GM12878 (cell line): Measurements from ENCODE around the gene TPD52L2.

Experiments
- ATF7 ChIP-seq: fragments of 450-650 bp; IDR thresholded peaks from 2 replicates; pipeline ENCODE4 v1.6.1; 2016; ENCODE audit warnings: low read depth, mild to moderate bottlenecking
- CHD2 ChIP-seq: IDR thresholded peaks from 2 replicates; pipeline ENCODE4 v1.6.1; 2011; ENCODE audit warnings: low read depth, low read length, improper control_type of control experiment, borderline replicate concordance
- HCFC1 ChIP-seq: fragments of 150-350 bp; IDR thresholded peaks from 2 replicates; pipeline ENCODE4 v1.6.1; 2014; ENCODE audit warnings: low read length
- NFYB ChIP-seq: IDR thresholded peaks from 2 replicates; pipeline ENCODE4 v1.6.1; 2011; ENCODE audit warnings: low read depth, mild to moderate bottlenecking, low read length, improper control_type of control experiment, moderate library complexity; ENCODE audit not compliant: insufficient read depth
- TF ChIP-seq, protein P1 (sequence below), 3 experiments: IDR thresholded peaks in 2 of 3; conservative IDR thresholded peaks in 1 of 3; 2 replicates each; pipeline ENCODE4 v1.5.1; 2011; ENCODE audit warnings: low read depth in 3 of 3, low read length in 3 of 3, mild to moderate bottlenecking in 3 of 3, control low read depth in 2 of 3, moderate library complexity in 2 of 3, inconsistent platforms in 1 of 3, mixed read lengths in 1 of 3; ENCODE audit not compliant: control insufficient read depth in 2 of 3, insufficient read depth in 1 of 3; ENCODE audit errors: extremely low read depth in 1 of 3
- TF ChIP-seq, protein P2 (sequence below): fragments of 450-650 bp; IDR thresholded peaks from 2 replicates; pipeline ENCODE4 v1.6.1; 2017; ENCODE audit warnings: mild to moderate bottlenecking, moderate library complexity

DNA sequence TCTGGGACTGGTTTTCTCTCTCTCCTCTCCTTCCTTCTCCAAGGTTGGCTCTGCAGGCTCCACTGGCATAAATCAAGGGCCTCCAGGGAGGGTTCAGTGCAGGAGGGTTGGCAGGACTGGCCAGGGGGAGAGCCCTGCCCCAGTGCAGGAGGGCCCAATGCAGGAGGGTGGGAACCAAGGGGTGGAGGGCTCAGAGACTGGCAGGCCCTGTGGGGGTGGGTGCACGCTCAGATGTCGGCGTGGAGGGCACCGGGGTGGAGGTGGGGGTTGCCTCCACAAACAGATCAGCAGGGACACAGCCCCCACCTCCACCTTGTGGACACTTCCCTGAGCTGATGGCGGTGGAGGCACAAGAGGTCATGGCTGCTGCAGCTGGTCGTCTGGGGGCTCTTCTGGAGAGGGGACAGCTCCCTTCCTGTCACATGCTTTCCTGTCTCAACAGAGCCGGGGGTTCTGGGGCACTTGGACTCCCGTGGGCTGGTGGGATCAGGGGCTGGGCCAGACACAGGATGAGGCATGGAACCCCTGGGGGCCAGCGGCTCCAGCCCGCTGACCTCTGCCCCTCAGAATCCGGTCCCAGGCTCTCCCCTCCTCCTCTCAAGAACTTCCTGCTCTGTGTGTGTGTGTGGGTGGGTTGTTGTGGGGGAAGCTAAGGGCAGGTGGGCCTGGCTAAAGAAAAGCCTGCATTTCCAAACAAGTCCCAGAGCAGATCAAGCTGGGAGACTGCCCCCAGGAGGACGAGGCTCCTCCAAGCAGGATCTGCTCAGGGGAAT lies 6.5 kb upstream of the TPD52L2 start:
- no peak for TF ChIP-seq NFYB
- 0 out of 2 replicates have a peak, but pooled peaks have one; percentile 46 for TF ChIP-seq CHD2
- TF ChIP-seq, protein P1, sequence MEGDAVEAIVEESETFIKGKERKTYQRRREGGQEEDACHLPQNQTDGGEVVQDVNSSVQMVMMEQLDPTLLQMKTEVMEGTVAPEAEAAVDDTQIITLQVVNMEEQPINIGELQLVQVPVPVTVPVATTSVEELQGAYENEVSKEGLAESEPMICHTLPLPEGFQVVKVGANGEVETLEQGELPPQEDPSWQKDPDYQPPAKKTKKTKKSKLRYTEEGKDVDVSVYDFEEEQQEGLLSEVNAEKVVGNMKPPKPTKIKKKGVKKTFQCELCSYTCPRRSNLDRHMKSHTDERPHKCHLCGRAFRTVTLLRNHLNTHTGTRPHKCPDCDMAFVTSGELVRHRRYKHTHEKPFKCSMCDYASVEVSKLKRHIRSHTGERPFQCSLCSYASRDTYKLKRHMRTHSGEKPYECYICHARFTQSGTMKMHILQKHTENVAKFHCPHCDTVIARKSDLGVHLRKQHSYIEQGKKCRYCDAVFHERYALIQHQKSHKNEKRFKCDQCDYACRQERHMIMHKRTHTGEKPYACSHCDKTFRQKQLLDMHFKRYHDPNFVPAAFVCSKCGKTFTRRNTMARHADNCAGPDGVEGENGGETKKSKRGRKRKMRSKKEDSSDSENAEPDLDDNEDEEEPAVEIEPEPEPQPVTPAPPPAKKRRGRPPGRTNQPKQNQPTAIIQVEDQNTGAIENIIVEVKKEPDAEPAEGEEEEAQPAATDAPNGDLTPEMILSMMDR (IDR thresholded peaks at IDR 0.05 in 2 of 3, conservative IDR thresholded peaks at IDR 0.05 in 1 of 3; ENCODE audit: control insufficient read depth in 2 of 3, extremely low read depth in 1 of 3, insufficient read depth in 1 of 3, low read depth in 3 of 3, low read length in 3 of 3) = peak in 1 of 3 experiments; percentile 20; a peak in 2 of 6 replicates
- no peak for TF ChIP-seq HCFC1
- TF ChIP-seq, protein P2, sequence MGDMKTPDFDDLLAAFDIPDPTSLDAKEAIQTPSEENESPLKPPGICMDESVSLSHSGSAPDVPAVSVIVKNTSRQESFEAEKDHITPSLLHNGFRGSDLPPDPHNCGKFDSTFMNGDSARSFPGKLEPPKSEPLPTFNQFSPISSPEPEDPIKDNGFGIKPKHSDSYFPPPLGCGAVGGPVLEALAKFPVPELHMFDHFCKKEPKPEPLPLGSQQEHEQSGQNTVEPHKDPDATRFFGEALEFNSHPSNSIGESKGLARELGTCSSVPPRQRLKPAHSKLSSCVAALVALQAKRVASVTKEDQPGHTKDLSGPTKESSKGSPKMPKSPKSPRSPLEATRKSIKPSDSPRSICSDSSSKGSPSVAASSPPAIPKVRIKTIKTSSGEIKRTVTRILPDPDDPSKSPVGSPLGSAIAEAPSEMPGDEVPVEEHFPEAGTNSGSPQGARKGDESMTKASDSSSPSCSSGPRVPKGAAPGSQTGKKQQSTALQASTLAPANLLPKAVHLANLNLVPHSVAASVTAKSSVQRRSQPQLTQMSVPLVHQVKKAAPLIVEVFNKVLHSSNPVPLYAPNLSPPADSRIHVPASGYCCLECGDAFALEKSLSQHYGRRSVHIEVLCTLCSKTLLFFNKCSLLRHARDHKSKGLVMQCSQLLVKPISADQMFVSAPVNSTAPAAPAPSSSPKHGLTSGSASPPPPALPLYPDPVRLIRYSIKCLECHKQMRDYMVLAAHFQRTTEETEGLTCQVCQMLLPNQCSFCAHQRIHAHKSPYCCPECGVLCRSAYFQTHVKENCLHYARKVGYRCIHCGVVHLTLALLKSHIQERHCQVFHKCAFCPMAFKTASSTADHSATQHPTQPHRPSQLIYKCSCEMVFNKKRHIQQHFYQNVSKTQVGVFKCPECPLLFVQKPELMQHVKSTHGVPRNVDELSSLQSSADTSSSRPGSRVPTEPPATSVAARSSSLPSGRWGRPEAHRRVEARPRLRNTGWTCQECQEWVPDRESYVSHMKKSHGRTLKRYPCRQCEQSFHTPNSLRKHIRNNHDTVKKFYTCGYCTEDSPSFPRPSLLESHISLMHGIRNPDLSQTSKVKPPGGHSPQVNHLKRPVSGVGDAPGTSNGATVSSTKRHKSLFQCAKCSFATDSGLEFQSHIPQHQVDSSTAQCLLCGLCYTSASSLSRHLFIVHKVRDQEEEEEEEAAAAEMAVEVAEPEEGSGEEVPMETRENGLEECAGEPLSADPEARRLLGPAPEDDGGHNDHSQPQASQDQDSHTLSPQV = no peak
- no peak for TF ChIP-seq ATF7
